ENCODE measurements around the gene MAJIN.

Gene MAJIN

GRCh38 chr11:64891215-64891848 is 80.6 kb downstream of the MAJIN start:
- no peak for DNase-seq

DNA sequence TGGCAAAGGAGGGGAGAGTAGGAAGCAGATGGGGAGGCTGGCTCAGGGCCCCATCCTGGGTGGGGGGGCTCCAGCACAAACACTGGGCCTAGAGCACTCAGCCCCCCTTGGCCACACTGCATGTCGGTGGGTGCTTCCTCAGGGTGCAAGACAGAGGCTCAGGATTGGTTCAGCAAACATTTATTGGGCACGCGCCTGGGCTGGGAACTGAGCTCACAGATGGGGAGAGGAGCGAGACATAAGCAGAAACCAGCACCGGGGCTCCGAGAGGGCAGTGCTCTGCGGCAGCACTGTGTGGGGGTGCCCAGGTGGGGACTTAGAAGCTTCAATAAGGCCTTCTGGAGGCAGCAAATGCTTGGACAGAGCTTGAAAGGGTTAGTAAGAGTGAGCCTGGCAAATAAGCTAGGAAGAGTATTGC is 81.4 kb downstream of the MAJIN start:
- DNase-seq: no peak

DNA sequence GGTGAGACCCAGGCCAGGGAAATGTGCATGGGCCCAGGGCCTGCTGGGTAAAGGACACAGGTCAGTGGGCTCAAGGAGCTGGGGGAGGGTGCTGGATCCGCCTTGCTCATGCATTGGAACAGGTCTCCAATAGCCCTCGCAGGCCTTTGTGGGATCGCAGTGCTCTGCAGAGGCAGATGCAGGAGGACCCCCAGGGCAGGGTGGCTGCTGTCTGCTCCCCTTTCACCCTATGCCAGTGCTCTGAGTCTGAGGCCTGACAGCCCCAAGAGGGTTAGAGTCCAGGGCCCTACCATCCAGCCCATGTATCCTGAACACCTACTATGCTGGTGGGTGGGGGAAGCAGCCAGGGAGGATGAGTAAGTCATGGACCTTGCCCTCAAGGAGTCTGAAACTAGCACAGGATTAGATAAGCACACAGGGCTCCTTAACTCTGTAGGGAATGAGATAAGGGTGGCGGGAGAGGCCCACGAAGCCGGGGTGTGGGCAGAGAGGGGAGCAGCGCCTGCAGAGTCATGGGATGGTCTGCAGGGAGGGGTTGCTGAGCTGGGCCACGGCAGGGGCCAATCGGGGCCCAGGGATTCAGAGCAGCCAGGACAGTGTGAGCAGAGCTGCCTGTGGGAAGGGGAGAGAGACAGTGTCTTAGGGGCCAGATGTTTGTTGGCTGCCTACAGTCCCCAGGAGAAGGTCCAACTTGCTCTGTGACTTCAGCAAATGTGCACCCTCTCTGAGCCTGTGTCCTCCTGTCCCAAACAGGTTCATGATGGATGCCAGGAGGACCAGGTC is 83.0 kb downstream of the MAJIN start:
- DNase-seq: no peak

GRCh38 chr11:64888406-64888728 is 83.5 kb downstream of the MAJIN start:
- no peak for DNase-seq
